IPS-NIHi7 (cell line): Measurements from ENCODE around the gene DCLK3.

Experiments
- DNase-seq: peaks from one replicate; pipeline ENCODE4 v3.0.0; 2012; ENCODE audit warnings: mixed read lengths; ENCODE audit errors: extremely low spot score

The DCLK3 gene

DNA sequence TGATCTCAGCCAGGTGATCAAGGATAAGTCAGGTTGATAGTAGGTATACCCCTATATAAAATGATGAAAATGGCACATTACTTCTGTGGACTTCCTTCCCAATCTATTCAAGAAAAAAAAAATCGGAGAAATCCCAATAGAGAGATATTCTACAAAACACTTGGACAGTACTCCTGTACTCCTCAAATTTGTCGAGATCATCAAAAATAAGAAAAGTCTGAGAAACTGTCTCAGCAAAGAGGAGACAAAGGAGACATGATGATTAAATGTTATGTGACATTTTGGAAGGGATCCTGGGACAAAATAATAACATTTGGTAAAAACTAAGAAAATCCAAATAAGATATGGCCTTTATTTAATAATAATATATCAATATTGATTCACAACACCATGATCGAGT is 94.6 kb downstream of the DCLK3 start:
- DNase-seq = no peak

DNA sequence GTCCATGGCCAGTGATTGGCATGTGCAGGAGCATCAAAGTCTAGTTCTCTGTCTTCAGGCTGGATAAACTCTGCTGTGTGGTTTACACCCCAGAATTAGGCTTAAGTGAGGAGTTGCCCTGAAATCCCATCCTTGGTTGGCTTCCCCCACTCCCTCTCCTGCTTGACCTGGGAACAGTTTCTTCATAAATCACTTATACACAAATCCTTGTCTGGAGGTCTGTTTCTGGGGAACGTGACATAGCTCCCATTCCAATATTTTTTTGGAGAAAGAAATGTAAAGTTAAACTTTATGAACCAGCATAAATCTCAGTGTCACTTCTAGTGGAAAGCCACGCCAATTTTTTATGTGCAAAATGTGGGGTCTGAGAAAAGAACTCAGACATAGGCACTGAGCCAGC is 98.2 kb downstream of the DCLK3 start:
- DNase-seq = no peak

DNA sequence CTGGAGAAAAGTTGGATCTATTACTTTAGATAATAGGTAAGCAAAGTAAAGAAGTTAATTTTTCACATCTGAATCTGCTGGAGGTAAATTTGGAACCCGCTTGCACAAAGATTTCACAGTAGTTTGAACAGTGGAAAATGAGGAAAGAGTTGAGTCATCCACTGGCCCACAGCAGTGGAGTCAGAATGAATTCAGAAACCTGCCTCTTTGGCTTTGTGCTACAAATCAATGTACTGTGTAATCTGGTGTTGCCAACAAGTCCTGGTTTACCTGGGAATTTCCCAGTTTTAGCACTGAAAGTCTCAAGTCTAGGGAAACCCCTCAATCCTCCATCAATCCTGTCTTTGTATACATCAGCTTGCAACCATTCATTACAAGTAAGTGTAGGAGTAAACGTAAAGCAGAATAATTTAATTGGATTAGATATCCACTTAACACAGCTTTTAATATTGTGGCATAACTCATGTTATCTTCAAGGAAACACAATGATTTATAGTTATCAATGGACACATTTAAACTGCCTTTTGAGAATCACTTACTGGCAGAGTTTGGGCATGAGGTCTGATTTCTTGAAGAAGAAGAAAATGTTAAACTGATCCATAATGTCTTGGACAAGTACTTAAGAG is 100.6 kb downstream of the DCLK3 start:
- DNase-seq = no peak

DNA sequence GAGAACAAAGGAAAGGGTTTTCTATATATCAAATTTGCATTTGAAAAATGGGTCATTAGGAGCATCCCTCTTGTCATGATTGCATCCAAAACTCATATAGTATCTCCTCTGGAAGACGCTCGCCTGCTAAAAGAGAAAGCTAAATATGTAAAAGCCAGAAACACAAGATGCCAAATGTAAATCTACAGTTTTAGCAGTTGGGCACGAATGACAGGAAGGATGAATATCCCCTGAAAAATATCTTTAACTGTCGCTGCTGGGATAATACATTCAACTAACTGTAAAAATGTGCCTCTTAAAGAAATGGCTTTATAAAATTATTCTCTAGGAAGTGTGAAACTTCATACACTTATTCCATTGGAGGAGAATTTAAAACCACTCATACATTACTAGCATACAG is 101.7 kb downstream of the DCLK3 start:
- DNase-seq = no peak
